CD4-positive, alpha-beta T cell treated with Interleukin-1 beta for 1 hour (primary cell): ENCODE measurements around the gene TSNAXIP1.
"Not testable (repeated sequence)": the region's sequence is repeated elsewhere in the genome, so short reads cannot be mapped to it uniquely, and the experiment has no call there.

Source experiments
- DNase-seq, 2 donors: peaks; one replicate each; pipeline ENCODE4 v3.0.0-alpha.2; 2020 to 2022

Gene TSNAXIP1

DNA sequence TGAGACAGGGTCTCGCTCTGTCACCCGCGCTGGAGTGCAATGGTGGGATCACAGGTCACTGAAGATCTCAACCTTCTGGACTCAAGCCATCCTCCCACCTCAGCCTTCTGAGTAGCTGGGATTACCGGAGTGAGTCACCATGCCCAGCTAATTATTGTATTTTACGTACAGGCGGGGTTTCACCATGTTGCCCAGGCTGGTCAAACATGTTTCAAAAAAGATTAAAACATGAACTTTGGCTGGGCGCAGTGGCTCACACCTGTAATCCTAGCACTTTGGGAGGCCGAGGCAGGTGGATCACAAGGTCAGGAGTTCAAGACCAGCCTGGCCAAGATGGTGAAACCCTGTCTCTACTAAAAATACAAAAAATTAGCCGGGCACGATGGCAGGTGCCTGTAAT, 30.5 kb downstream of the TSNAXIP1 start:
- not testable (repeated sequence) for DNase-seq

DNA sequence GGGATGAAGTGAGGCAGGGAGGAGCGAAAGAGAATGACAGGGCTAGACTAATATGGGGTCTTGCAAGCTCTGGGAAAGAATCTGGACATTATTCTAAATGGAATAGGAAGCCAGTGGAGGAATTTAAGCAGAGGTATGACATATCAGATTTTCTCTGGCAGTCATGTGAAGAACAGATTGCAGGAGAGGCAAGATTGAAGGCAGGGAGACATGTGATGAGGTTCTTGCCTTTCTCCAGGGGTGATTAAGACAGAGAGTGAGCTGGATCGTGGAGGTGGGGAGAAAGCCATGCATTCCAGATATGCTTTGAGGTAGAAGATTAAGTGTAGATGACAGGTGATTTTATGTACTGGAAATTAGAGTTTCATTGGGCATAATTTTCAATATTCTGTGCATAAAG, 31.1 kb downstream of the TSNAXIP1 start:
- DNase-seq: no peak

DNA sequence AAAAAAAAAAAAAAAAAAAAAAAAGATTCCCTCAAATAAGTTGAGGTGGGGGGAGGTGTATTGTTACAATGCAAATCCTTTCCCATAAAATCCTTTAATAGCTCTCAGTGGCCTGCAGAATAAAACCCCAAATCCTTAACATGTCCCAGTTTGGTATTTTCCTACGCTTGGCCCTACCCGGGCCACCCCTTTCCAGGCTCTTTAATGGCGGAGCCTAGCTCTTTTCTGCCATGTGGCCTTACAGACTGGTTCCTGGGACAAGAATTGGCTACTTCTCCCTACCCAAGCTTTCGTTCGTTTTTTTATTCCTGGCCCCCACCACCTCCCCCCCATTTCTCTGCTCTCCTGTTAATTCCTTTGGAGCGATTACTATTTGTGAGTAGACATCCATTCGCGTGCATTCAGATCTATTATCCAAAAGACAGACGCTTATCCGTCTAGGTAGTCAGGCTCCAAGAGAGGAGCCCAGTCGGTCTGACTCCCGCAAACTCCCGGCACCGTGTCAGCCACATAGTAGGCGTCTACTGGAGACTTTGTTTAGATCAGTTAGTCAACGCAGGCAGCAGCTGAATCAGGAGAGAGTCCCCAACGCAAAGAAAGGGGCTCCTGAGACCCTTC, 34.6 kb downstream of the TSNAXIP1 start:
- DNase-seq: no peak

DNA sequence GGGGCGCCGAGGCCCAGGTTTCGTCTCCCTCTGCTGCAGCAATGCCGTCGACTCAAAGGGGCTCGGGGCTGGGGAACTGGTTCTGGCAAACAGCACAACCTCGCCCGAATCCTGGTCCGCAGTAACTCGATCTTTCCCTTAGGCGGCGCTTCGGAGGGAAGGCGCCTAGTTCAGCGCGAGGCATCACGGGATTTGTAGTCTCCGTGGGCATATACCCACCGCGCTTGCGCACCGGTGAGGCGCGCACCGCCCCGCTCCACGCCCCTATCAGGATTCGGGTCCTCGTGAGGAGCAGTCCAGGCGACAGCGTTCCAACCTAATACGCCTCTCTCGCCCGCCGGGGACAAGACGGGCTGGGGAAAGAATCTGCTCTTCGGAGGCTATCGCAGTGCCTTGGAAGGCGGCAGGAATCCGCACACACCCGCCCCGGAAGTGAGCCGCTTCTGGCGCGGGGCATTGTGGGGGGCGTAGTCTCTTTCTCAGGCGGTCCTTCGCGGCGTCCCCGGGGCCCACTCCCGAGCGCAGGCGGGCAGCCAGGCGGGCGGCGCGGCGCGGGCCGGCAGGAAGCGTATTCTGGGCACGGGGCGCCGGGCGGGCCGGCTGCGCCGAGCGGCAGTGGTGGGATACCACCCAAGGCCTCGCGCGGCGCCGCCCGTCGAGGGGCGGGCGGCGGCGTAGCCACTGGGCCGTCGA, 35.3 kb downstream of the TSNAXIP1 start, which contains the start of gene THAP11:
TSS of gene THAP11 (plus strand) at position 505 of the 693 bp plus-strand sequence. CDS start 235 bp downstream, outside the sequence.
- peak; percentile 92 to 95 for DNase-seq

DNA sequence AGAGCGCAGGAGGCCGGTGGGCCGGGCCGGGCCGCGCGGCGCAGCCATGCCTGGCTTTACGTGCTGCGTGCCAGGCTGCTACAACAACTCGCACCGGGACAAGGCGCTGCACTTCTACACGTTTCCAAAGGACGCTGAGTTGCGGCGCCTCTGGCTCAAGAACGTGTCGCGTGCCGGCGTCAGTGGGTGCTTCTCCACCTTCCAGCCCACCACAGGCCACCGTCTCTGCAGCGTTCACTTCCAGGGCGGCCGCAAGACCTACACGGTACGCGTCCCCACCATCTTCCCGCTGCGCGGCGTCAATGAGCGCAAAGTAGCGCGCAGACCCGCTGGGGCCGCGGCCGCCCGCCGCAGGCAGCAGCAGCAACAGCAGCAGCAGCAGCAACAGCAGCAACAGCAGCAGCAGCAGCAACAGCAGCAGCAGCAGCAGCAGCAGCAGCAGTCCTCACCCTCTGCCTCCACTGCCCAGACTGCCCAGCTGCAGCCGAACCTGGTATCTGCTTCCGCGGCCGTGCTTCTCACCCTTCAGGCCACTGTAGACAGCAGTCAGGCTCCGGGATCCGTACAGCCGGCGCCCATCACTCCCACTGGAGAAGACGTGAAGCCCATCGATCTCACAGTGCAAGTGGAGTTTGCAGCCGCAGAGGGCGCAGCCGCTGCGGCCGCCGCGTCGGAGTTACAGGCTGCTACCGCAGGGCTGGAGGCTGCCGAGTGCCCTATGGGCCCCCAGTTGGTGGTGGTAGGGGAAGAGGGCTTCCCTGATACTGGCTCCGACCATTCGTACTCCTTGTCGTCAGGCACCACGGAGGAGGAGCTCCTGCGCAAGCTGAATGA, 36.0 kb downstream of the TSNAXIP1 start:
- peak; percentile 59 to 66 for DNase-seq

DNA sequence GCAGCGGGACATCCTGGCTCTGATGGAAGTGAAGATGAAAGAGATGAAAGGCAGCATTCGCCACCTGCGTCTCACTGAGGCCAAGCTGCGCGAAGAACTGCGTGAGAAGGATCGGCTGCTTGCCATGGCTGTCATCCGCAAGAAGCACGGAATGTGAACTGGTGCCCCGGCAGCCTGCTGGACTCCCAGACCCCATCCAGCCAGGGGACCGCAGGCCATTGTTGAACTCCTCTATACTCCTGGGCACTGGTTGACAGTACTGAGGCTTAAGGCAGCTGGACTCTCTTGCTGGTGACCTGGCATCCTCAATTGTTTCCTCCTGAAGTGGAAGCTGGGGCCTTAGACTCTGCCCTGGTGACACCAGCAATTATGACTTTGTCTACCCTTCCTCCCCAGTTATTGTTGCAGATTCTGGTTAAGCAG, 36.7 kb downstream of the TSNAXIP1 start:
- no peak for DNase-seq

DNA sequence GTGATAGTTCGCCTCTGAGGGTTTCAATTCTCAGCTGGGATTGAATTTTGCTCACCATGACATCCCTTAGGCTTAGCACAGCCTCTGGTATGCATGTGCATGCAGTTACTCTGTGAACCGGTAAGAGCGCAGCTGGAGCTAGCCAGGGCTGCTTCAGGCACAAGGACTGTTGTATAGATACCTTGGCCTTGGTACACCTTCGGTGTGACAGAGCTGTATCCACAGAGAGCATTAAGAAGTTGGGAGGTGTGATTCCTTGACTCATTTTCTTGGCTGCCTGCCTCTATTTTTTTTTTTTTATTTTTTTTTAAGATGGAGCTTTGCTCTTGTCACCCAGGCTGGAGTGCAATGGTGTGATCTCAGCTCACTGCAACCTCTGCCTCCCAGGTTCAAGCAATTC, 37.8 kb downstream of the TSNAXIP1 start:
- no peak for DNase-seq

DNA sequence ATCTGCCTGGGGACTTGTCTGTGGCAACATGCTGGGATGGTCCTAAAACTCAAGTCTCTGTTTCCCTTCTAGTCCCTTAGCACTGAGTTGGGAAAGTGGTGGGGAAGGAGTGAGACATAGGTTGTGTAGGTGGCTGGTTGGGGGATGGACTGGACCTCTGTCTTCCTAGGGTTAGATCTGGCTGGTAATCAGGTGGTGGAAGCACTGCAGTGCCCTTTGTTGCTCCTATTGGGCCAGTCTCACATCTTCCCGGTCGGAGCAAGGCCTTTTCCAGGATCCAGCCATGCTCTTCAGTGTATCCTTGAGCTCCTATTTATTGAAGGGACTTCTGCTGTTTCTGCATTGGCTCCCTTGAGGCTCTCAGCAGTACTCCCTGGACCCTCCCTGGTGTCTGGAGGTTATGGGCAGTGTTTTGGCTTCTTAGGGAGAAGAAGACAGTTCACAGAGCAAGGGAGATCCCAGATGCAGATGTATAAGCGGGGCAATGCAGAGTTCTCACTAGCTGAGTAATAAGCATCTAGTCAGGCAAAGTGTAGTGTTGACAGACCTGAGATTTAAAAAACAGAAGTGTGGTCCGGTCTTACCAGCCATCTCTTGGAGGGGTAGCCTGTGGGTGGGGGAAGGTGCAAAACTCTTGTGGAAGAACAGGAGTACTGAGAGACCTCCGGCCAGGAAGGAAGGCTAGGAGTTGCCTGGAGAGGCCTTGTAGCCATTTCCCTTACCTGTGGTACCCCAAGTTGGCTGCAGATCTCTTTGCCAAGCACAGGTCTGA, 38.8 kb downstream of the TSNAXIP1 start:
- no peak for DNase-seq

DNA sequence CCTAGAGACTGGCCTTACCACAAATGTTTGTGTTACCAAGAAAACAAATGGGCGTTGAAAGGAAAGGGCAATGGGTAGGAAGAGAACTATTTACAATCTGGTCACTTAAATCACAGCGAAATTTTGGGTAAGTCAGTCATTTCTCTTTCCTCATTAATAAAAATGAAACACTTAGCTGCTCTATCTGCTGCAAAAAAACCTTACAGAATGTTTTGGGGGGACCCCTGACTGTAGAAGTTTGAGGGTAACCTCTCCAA, 39.3 kb downstream of the TSNAXIP1 start:
- no peak for DNase-seq

DNA sequence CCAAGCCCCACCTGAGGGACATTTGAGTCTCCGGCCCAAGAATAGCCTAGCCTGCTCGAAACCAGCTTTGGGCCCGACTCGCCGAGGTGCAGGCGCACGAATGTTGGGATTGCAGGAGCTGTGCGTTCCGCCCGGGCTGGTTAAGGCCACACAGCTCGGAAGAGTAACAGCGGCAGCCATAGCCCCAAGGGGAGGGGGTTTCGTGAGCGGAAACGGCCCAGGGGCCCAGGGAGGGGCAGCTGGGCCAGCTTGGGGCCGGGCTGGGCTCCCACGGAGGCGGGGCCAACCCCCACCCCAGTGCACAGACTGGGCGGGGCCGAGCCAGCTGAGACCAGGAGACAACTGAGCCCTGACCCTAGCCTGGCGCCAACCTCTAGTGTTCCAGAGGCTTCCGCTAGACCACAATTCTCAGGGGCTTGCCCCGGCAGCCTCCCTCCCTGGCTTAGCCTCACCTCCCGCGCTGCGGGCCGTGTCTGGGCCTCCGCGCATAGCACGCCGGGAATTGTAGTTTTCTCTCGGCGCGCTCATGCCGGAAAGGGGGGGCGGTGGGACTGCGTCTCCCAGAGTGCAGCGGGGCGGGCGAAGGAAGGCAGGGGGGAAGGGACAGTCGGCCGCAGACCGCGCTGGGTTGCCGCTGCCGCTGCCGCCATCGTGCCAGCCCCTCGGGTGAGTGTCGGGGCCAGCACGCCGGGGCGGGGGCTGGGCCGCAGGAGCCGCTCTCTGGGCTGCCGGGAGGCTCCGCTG, 39.8 kb downstream of the TSNAXIP1 start, which contains the start of gene NUTF2:
TSS of gene NUTF2 (plus strand) at position 614 of the 744 bp plus-strand sequence. CDS start 18,198 bp downstream, outside the sequence.
- peak; percentile 94 to 96 for DNase-seq

DNA sequence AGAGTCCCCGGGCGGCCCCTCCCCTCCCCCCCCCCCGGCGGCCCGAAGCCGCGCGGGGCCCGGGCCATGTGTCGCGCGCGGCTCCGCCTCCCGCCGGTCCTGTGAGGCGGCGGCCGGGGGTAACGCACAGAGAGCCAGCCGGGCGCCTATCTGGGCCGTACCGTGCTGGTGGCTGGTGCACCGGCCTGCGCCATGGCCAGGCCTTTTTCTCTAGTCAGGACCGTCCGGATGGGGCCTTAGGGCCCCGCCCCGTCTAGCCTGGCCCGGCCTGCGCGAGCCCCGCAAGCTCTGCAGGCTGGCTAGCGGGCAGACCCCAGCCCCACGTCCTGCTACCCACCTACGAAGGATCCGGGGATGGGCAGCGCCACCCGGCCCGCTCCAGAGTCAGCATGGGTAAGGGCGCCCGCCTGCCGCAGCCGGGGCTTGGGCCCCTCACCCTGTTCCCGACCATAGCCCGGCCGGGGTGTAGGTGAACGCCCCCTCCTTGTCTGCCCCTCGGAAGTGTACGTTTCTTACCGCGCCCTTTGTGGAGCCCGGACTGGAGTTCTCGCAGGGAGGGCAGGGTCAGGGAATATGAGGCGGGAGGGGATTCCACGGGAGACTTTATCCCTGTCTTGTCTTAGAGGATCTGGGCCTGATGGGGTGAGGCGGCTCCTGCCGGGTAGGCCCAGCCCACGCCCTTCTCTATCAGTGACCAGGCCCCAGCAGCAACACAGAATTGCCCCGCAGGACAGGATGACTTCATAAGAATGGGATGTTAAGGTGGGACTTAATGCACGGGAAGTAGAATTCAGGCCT, 40.6 kb downstream of the TSNAXIP1 start, which contains the start of gene CENPT:
TSS of gene CENPT (minus strand) at position 630 of the 798 bp plus-strand sequence. CDS start 13,834 bp downstream, outside the sequence.
- DNase-seq: no peak

DNA sequence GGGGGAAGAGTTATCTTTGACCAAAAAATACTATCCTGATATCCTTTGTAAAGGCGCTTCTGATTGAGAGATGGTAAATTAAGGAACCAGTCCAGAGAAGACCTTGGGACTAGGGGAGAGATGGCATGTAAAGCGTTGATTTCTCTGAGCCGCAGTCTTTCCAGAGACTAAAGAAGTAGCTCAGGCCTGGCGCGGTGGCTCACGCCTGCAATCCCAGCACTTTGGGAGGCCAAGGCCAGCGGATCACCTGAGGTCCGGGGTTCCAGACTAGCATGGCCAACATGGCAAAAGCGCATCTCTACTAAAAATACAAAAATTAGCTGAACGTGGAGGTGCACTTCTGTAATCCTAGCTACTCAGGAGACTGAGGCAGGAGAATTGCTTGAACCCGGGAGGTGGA, 41.4 kb downstream of the TSNAXIP1 start:
- DNase-seq: no peak

DNA sequence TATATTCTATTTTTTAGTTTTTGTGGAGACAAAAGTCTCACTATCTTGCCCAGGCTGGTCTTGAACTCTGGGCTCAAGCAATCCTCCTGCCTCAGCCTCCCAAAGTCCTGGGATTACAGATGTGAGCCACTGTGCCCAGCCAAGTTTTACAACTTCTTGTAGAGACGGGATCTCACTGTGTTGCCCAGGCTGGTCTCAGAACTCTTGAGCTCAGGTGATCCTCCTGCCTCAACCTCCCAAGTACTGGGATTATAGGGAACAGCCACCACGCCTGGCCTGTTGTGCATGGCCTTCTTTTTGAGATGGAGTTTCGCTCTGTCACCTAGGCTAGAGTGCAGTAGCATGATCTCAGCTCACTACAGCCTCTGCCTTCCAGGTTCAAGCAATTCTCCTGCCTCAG, 47.0 kb downstream of the TSNAXIP1 start:
- DNase-seq: no peak

DNA sequence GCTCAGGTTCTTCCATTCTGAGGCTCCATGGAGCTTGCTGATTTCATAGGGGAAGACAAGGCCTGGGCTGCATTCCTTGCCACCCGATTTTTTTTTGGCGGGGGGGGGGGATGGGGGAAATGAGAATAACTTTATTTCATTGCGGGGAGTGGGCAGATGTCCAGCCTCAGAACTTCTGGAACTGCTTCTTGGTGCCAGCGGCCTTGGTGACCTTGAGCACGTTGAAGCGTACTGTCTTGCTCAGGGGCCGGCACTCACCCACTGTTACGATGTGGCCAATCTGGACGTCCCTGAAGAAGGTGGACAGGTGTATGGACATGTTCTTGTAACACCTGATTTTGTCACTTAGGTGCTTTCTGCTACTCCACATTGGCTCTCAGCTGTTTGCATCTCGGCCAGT, 49.1 kb downstream of the TSNAXIP1 start:
- no peak for DNase-seq

DNA sequence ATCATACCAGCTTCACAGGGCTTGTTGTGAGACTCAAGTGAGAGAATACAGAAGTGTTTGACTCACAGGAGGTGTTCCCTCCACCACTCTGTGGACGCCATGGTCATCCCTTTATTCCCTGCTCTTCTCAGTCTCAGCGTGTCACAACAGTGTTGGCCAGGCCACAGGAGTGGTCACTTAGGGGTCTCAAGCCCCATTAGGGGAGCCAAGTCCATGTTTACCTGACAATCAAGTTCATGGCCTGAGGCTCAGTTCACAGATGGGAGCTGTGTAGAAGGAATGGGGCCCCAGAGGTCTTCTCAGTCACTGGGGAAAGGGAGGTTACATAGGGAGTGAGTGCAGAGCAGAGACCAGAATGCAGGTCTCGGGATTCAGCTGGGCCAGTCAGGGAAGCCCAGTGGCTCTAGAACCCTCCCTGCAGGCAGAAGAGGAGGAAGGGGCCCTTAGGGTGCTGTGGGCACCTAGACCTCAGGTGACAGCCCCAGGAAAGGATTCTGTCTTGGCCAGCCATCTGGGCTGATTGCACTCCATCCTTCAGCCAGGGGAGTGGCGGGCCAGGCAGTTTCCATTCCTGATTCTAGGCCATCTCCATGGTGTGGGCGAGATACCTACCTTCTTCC, 50.3 kb downstream of the TSNAXIP1 start:
- no peak for DNase-seq

DNA sequence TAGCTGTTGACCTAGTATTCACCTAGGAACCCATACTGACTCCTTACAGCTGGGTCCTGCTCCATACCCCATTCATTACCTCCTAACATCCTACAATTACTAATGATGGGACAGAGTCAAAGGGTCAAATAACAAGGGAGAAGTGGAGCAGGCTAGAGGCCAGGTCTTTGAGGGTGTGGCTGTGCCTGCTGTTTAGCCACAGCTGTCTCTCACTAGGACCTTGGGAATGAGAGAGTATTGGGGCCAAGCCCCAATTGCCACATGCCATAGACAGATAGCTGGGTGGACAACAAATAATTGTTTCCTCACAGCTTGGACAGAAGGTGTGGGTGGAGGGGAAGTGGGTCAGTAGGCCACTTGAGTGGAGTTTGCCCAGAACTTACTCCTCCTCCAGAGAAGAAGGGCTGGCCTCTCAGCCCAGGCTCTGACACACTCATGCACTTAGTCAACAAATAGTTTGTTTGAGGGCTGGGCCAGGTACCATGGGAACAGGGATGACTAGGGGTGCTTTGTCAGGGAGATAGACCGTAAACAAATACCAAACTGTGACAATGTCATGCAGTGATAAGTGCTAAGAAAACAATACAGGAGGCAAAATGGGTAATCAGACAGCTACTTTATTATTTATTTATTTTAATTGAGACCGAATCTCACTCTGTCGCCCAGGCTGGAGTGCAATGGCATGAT, 51.0 kb downstream of the TSNAXIP1 start:
- DNase-seq: peak; percentile 42 to 57

DNA sequence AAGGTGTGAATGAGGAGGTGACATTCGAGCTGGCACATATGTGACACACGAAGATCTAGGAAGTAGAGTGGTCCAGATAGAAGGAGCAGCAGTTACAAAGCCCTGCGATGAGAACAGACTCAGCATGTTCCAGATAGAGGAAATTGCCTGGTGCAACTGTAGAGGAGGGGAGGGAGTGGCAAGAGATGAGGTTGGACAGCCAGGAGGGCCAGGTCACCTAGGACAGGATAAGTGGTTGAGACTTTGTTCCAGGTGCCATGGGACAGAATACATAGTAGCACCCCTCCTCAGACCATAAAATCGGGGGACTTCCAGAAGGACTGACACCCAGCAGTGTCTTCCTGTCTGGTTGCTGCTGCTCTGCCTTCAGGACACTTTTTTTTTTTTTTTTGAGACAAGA, 51.8 kb downstream of the TSNAXIP1 start:
- no peak for DNase-seq

DNA sequence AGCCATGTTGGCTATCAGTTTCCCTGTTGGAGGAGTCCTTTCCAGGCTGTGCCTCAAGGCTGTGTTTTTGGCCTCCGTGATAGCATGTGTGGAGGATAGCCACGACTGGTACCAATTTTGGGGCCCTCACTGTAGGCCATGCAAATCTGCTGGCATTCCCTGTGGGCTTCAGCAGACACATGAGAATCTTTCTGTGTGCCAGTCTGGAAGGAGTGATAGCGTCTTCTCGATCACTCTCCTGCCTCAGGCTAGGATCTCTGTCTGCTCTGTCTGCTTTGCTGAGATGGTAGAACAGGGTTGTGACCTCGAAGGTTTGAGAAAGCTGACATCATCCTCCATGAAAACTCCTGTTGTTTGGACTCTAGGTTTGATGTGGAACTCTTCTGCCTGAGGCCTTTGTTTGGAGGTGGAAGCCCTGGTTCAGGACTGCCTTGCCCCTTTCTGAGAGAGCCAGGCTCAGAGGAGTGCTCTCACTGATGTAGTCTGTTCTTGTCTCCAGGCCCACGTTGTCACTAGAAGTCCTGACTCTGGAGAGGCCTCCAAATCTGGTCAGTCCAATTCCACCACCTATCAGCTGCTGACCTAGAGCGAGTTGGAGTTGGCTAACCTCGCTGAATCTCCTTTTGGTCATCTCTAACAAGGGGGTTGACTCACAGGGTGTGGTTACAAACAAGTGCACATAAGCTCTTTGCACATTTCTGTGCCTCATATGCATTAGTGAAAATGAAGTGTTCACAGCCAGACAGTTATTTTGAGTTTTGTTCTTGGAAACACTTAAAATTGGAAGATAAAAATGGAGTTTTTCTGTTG, 54.1 kb downstream of the TSNAXIP1 start:
- DNase-seq: no peak

DNA sequence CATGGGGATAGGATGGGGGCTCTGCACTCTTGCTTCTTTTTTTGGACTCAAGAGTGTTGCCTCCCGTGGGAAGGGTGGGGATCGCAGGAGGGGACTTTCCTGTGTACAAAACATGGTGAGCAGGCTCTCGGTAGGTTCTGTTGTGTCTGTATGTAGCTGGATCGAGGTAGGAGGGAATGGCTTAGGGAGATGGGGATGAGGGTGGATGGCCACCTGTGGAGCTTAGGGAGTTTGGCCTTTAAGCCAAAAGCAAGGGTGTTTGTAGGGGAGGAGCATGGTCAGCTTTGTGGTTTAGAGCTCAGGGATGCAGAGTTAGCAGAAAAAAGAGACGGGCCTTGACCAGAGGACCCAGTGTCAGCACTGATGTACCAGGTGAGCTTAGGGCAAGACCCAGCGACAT, 55.2 kb downstream of the TSNAXIP1 start:
- DNase-seq: no peak
